SK-N-SH (cell line): ENCODE measurements around the gene MRM2.

Source experiments
- CHD2 ChIP-seq: fragments of 150-350 bp; IDR thresholded peaks from 2 replicates; pipeline ENCODE4 v1.6.1; 2018; ENCODE audit warnings: low read length; ENCODE audit not compliant: partially characterized antibody
- CTCF ChIP-seq: fragments of 200-600 bp; sonication (generic); IDR thresholded peaks from 2 replicates; pipeline ENCODE4 v1.6.1; 2017; ENCODE audit warnings: antibody characterized with exemption, mild to moderate bottlenecking, moderate library complexity
- FOXJ3 ChIP-seq: sonication (generic); formaldehyde crosslinking; IDR thresholded peaks from 2 replicates; pipeline ENCODE4 v1.5.1; 2020; ENCODE audit warnings: mild to moderate bottlenecking, missing genetic modification reagents
- GABPA ChIP-seq: IDR thresholded peaks from 2 replicates; pipeline ENCODE4 v1.4.0; 2012; ENCODE audit warnings: low read depth, mild to moderate bottlenecking
- MAX ChIP-seq: IDR thresholded peaks from 2 replicates; pipeline ENCODE4 v1.4.0; 2012; ENCODE audit warnings: low read depth
- MXI1 ChIP-seq: IDR thresholded peaks from 2 replicates; pipeline ENCODE4 v1.6.1; 2012; ENCODE audit warnings: mild to moderate bottlenecking, low read depth, low read length, improper control_type of control experiment
- POLR2AphosphoS5 ChIP-seq: IDR thresholded peaks from 2 replicates; pipeline ENCODE4 v1.6.1; 2012; ENCODE audit warnings: low read depth, low read length
- REST ChIP-seq: IDR thresholded peaks from 2 replicates; pipeline ENCODE4 v1.6.1; 2012; ENCODE audit warnings: mild to moderate bottlenecking, low read depth, low read length, moderate library complexity
- RFX5 ChIP-seq: IDR thresholded peaks from 2 replicates; pipeline ENCODE4 v1.6.1; 2012; ENCODE audit warnings: mild to moderate bottlenecking, improper control_type of control experiment, low read length
- SMC3 ChIP-seq: IDR thresholded peaks from 2 replicates; pipeline ENCODE4 v1.6.1; 2012; ENCODE audit warnings: low read depth, low read length, improper control_type of control experiment
- TAF1 ChIP-seq: IDR thresholded peaks from 2 replicates; pipeline ENCODE4 v1.6.1; 2012; ENCODE audit warnings: low read depth, mild to moderate bottlenecking, low read length, moderate library complexity, borderline replicate concordance
- YY1 ChIP-seq: IDR thresholded peaks from 2 replicates; pipeline ENCODE4 v1.4.0; 2012; ENCODE audit warnings: low read depth, mild to moderate bottlenecking

GRCh38 chr7:2219606-2220005 is 22.4 kb downstream of the MRM2 start:
- TF ChIP-seq CTCF (no peak), MAX (no peak), CHD2 (no peak), YY1 (no peak), POLR2AphosphoS5 (no peak), FOXJ3 (CRISPR knock-in tag) (no peak), MXI1 (no peak), GABPA (no peak), TAF1 (no peak), RFX5 (no peak), SMC3 (no peak), REST (no peak)
